ENCODE measurements around the gene KIAA1614.

Gene KIAA1614

GRCh38 chr1:180912801-180913565 is at the start of gene KIAA1614:
Gene KIAA1614 (plus strand): TSS chr1:180912897. CDS start chr1:180913244, 347 bp downstream.
- no peak for DNase-seq

DNA sequence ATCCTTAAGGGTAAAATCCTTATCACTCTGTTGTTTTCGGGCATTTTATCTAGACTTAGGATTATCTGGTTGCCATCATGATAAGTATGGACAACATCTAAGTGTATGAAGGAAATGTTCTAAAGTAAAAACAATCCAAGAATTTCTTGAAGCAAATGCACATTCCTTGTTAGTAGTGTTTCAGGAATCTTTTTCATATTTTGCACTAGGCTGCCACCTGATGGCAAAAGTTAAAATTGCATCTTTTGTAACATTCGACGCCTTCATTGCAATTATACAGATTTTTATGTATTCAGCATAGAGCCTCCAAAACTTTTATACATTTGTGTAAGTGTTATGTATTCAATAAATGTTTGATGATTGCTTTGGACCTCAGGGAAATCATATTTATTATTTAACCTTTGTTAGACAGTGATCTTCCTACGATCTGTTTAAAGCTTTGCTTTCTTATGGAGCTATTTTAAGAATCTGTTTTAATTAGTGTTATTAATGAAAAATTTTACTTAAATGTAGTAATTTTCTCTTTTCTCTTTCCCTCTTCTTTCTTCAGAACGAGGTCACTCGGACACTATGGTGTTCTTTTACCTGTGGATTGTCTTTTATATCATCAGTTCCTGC is 49.4 kb upstream of the KIAA1614 start:
- DNase-seq, result no peak

DNA sequence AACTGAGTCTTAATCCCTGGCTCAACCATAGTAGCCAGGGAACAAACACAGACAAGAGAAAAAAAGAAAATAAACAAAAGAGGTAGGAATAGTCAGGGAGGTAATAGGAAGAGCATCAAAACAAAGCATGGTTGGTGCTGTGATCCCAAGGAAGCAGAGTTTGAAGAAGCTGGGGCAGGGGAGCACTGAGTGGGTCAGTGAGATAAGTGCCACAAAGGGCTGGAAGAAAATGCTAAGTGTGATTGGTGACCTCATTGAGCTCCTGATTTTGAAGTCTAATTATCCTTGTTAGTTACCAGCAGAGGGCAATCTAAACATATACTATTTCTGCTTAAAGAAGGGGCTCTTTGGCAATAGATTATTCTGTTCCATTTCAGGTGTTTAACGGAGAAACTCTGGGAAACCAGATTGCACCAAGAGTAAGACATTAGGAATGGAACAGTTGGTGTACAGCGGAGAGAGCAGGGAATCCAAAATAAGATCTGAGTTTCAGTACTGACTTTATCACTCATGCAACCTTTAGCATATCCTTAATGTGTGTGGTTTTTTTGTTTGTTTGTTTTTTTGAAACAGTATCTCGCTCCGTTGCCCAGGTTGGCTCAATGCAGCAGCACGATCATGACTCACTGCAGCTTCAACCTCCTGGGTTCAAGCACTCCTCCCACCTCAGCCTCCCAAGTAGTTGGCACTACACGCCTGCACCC is 30.7 kb upstream of the KIAA1614 start:
- DNase-seq, result peak; percentile 8

- DNase-seq, result no peak
Observed at GRCh38 chr1:180884588-180885300, 28.0 kb upstream of the KIAA1614 start.

DNA sequence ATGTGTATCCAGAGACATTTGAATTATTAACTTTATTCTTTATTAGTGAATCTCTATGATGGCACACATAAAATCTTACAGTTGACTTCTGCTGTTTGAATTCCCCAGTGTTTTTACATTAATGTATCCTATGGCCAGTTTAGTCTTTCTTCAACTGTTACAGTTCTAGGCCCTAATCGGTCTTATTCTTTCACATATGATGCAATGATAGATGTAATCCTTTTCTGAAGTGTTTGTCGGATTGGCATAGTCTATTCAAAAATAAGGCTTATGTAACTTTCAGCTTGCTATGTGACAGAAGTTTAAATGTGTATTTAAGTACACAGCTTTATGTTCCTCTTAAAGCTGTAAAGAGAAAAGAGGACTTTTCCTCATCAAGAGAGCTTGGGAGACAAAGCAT is 26.4 kb upstream of the KIAA1614 start:
- no peak for DNase-seq

- no peak for DNase-seq
Observed at GRCh38 chr1:180887841-180888240, 24.9 kb upstream of the KIAA1614 start.

GRCh38 chr1:180888870-180889269 is 23.8 kb upstream of the KIAA1614 start:
- DNase-seq, result no peak

- no peak for DNase-seq
Observed at GRCh38 chr1:180889325-180889724, 23.4 kb upstream of the KIAA1614 start.

- no peak for DNase-seq
Observed at GRCh38 chr1:180892272-180892671, 20.4 kb upstream of the KIAA1614 start.

GRCh38 chr1:180892675-180893074 is 20.0 kb upstream of the KIAA1614 start:
- no peak for DNase-seq

GRCh38 chr1:180893614-180894013 is 19.1 kb upstream of the KIAA1614 start:
- no peak for DNase-seq

DNA sequence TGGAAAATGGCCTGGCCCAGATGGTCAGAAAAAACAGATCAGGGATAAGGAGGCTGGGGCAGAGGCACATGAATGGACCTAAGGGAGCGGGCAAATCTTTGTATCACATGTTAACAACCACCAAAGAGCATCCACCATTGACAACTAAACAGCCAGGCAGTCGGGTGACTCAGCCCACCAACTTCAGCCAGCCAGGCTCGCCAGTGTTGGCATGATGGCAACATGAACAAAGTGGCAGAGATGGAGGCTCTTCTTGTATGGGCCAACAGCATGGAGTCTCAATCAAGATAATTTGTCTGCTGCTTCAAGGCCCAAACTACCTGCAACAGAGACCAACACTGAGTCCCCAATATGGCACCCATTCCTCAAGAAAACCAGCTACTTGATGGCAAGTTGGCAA is 16.5 kb upstream of the KIAA1614 start:
- no peak for DNase-seq

GRCh38 chr1:180898441-180899219 is 14.1 kb upstream of the KIAA1614 start:
- DNase-seq, result no peak

DNA sequence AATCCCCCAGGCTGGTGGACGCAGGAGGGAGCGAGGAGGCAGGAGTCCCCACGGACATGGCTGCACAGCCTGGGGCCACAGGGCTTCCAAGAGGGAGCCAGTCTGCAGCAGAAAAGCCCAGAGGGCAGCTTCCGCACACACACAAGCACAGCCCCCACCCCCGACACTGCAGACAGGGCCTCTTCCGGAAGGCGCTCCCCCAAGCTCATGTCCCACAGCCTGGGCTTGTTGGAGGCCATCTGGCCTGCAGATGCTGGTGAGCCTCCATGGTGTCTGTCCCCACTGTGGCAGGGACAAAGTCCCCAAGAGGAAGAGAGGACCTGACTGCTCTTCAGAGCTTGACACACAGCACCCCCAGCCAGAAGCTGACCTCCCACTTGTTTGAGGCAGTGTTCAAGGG is 13.4 kb upstream of the KIAA1614 start:
- no peak for DNase-seq

- DNase-seq, result no peak
Observed at GRCh38 chr1:180901076-180901990, 11.4 kb upstream of the KIAA1614 start.

- no peak for DNase-seq
Observed at GRCh38 chr1:180902541-180902940, 10.2 kb upstream of the KIAA1614 start.

DNA sequence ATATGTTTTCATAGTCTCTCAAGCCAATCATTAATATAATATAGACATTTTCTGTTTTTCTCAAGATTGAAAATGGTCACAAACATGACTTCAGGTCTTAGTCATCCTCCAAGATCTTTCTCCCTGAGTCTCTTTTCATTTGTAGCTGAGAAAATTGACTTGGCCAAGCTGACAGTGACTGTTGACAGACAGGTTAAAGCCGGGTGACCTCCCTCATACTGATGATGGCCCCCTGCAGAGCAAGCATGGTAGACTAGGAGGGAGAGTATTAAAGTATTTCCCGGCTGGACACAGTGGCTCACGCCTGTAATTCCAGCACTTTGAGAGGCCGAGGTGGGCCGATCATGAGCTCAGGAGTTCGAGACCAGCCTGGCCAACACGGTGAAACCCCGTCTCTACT is 6.8 kb upstream of the KIAA1614 start:
- DNase-seq, result no peak

DNA sequence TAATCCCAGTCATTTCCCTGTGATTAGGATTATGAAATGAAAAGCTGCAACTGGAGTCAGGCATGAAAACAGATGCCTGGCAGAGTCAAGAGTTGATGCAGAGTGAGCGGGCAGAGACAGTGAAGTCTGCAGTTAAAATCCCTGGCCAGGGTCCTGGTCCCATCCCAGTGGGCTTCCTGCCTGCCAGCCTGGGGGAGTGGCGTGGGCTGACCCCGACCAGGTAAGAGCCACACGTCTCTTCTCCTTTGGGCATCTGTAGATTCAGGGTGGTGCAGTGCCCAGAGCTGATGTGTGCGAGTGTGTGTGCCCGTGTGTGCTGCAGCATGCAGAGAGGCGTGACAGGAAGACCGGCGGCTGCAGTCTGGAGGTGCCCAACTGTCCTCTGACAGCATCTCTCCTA is 6.2 kb upstream of the KIAA1614 start:
- DNase-seq, result no peak

DNA sequence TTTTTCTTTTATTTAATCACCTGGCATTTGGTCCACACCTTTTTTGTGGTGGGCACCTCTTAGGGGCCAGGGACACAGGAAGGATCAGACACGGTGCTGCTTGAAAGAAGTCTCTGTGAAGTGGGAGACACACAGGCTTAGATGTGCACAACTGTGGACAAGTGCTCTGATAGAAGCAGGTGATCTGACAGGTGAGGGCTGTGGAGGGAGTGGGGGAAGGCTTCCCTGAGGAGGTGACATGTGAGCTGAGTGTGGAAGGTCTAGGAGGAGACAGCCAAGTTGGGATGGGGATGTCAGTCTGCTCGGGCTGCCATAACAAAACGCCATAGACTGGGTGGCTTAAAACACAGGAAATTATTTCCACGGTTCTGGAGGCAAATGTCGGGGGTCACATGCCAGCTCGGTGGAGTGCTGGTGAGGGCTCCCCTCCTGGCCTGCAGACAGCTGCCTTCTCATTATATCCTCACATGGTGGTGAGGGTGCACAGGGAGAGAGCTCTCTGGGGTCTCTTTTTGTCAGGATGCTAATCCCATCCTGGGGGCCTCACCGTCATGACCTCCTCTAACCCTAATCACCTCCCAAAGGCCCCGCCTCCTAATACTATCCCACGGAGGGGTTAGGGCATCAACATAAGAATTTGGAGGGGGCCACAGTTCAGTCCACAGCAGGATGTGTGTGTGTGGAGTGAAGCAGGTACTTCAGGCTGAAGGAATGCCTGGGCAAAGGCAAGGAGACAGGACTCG is 5.2 kb upstream of the KIAA1614 start:
- no peak for DNase-seq

- DNase-seq, result no peak
Observed at GRCh38 chr1:180908074-180908765, 4.5 kb upstream of the KIAA1614 start.

Data from NCI-H510A (cell line).